Neural cell (in vitro differentiated cells): ENCODE data around the gene MIOS. TPM values are rescaled to one million over a fixed set of nuclear protein-coding genes. Genes with fewer than 3 reads are reported as not detected.

Experiments
- H2AFZ ChIP-seq: fragments of 200-600, 300-800 bp; sonication (generic), shearing (Covaris generic); 2 replicates; pipeline ENCODE4 v1.6.0; 2014; ENCODE audit warnings: low read depth, mild to moderate bottlenecking, antibody characterized with exemption, low read length, moderate library complexity
- H3F3A ChIP-seq: fragments of 200-600 bp; shearing (Covaris generic); 2 replicates; pipeline ENCODE4 v1.6.1; 2016; ENCODE audit warnings: mild to moderate bottlenecking, moderate library complexity, mixed read lengths, antibody characterized with exemption, low read length; ENCODE audit not compliant: insufficient read depth, poor library complexity, severe bottlenecking
- H3K27ac ChIP-seq: fragments of 200-600, 300-800 bp; sonication (generic), shearing (Covaris generic); 2 replicates; pipeline ENCODE4 v1.5.1; 2014; ENCODE audit warnings: mild to moderate bottlenecking, low read length, moderate library complexity
- H3K27me3 ChIP-seq: fragments of 300-800, 200-600 bp; sonication (generic), shearing (Covaris generic); 2 replicates; pipeline ENCODE4 v1.6.0; 2014; ENCODE audit warnings: mild to moderate bottlenecking, low read depth, low read length, moderate library complexity; ENCODE audit not compliant: insufficient read depth
- H3K36me3 ChIP-seq: fragments of 300-800, 200-600 bp; sonication (generic), shearing (Covaris generic); 2 replicates; pipeline ENCODE4 v1.5.1; 2014; ENCODE audit warnings: mild to moderate bottlenecking, antibody characterized with exemption, low read length, moderate library complexity; ENCODE audit not compliant: insufficient read depth
- H3K4me2 ChIP-seq: fragments of 300-800, 200-600 bp; sonication (generic), shearing (Covaris generic); 2 replicates; pipeline ENCODE4 v1.6.0; 2014; ENCODE audit warnings: mild to moderate bottlenecking, low read length
- H3K4me3 ChIP-seq: fragments of 300-800, 200-600 bp; sonication (generic), shearing (Covaris generic); 2 replicates; pipeline ENCODE4 v1.5.1; 2014; ENCODE audit warnings: mild to moderate bottlenecking, low read length, moderate library complexity
- H3K79me2 ChIP-seq: fragments of 200-600 bp; shearing (Covaris generic); replicated peaks from 2 replicates; pipeline ENCODE4 v1.6.0; 2014; ENCODE audit warnings: mild to moderate bottlenecking, low read length, moderate library complexity; ENCODE audit not compliant: insufficient read depth
- H3K9ac ChIP-seq: fragments of 300-800, 200-600 bp; sonication (generic), shearing (Covaris generic); 2 replicates; pipeline ENCODE4 v1.6.1; 2016; ENCODE audit warnings: mild to moderate bottlenecking, low read length, mixed read lengths
- H3K9me2 ChIP-seq: fragments of 200-600 bp; shearing (Covaris generic); 2 replicates; pipeline ENCODE4 v1.6.1; 2016; ENCODE audit warnings: mild to moderate bottlenecking, low read length, mixed read lengths; ENCODE audit not compliant: insufficient read depth
- H3K9me3 ChIP-seq: fragments of 200-600, 300-800 bp; sonication (generic), shearing (Covaris generic); 2 replicates; pipeline ENCODE4 v1.6.1; 2016; ENCODE audit warnings: mild to moderate bottlenecking, mixed run types, low read length, moderate library complexity, mixed read lengths
- H4K20me1 ChIP-seq: fragments of 200-600 bp; shearing (Covaris generic); 2 replicates; pipeline ENCODE4 v1.6.1; 2016; ENCODE audit warnings: mild to moderate bottlenecking, mixed run types; ENCODE audit not compliant: insufficient read depth
- CTCF ChIP-seq: fragments of 450-650 bp; IDR thresholded peaks from 2 replicates; pipeline ENCODE4 v1.5.1; 2014; ENCODE audit warnings: antibody characterized with exemption, mild to moderate bottlenecking, moderate library complexity; ENCODE audit not compliant: poor library complexity, severe bottlenecking
- EP300 ChIP-seq: fragments of 450-650 bp; conservative IDR thresholded peaks from 2 replicates; pipeline ENCODE4 v1.6.1; 2014; ENCODE audit warnings: antibody characterized with exemption, mild to moderate bottlenecking, moderate library complexity; ENCODE audit not compliant: poor library complexity, severe bottlenecking
- EZH2 ChIP-seq: fragments of 200-600, 300-800 bp; shearing (Covaris generic), sonication (generic); IDR thresholded peaks from 2 replicates; pipeline ENCODE4 v1.6.1; 2014; ENCODE audit warnings: antibody characterized with exemption, low read length, borderline replicate concordance, mild to moderate bottlenecking; ENCODE audit not compliant: insufficient read depth, poor library complexity, severe bottlenecking
- MXI1 ChIP-seq: fragments of 450-650 bp; conservative IDR thresholded peaks from 2 replicates; pipeline ENCODE4 v1.6.1; 2014; ENCODE audit warnings: antibody characterized with exemption, mild to moderate bottlenecking; ENCODE audit not compliant: poor library complexity, severe bottlenecking
- POLR2AphosphoS5 ChIP-seq: IDR thresholded peaks from 2 replicates; pipeline ENCODE4 v1.6.1; 2012
- RAD21 ChIP-seq: fragments of 450-650 bp; conservative IDR thresholded peaks from 2 replicates; pipeline ENCODE4 v1.6.1; 2014; ENCODE audit warnings: antibody characterized with exemption, mild to moderate bottlenecking, moderate library complexity
- SMC3 ChIP-seq: fragments of 450-650 bp; conservative IDR thresholded peaks from 2 replicates; pipeline ENCODE4 v1.6.1; 2014; ENCODE audit warnings: antibody characterized with exemption, mild to moderate bottlenecking, moderate library complexity; ENCODE audit not compliant: poor library complexity
- TAF1 ChIP-seq: IDR thresholded peaks from 2 replicates; pipeline ENCODE4 v1.6.1; 2012; ENCODE audit warnings: low read depth
- polyA plus RNA-seq: library from polyadenylated mRNA; depleted of rRNA; stranded (reverse); fragments of >200 nt; gene quantifications from 2 replicates; pipeline ENCODE4 v1.2.3, GENCODE V29; 2014
- TF ChIP-seq, protein P1 (sequence below): IDR thresholded peaks from 2 replicates; pipeline ENCODE4 v1.6.1; 2012; ENCODE audit warnings: borderline replicate concordance

The MIOS gene
- polyA plus RNA-seq, 1 donor from 2014 or later, result 52.2 TPM

GRCh38 chr7:7630626-7631329 is 64.1 kb downstream of the MIOS start:
- no peaks in the 10 kb centered on the region for H3K79me2 ChIP-seq
- no peaks in the 10 kb centered on the region for H3K9me3 ChIP-seq
- H3K4me2 ChIP-seq, result no peak overlapping the region
- H3K27me3 ChIP-seq, result no peaks in the 10 kb centered on the region
- H3K36me3 ChIP-seq, result no peaks in the 10 kb centered on the region
- H4K20me1 ChIP-seq, result no peaks in the 10 kb centered on the region
- no peak overlapping the region for H3K27ac ChIP-seq
- no peak overlapping the region for H3K4me3 ChIP-seq
- no peaks in the 10 kb centered on the region for H3F3A ChIP-seq
- no peak overlapping the region for H3K9ac ChIP-seq
- H2AFZ ChIP-seq, result no peak overlapping the region
- TF ChIP-seq MXI1 (no peak), RAD21 (no peak), POLR2AphosphoS5 (no peak), EP300 (no peak), EZH2 (no peak), TAF1 (no peak), SMC3 (no peak), CTCF (no peak)
- TF ChIP-seq, protein P1, sequence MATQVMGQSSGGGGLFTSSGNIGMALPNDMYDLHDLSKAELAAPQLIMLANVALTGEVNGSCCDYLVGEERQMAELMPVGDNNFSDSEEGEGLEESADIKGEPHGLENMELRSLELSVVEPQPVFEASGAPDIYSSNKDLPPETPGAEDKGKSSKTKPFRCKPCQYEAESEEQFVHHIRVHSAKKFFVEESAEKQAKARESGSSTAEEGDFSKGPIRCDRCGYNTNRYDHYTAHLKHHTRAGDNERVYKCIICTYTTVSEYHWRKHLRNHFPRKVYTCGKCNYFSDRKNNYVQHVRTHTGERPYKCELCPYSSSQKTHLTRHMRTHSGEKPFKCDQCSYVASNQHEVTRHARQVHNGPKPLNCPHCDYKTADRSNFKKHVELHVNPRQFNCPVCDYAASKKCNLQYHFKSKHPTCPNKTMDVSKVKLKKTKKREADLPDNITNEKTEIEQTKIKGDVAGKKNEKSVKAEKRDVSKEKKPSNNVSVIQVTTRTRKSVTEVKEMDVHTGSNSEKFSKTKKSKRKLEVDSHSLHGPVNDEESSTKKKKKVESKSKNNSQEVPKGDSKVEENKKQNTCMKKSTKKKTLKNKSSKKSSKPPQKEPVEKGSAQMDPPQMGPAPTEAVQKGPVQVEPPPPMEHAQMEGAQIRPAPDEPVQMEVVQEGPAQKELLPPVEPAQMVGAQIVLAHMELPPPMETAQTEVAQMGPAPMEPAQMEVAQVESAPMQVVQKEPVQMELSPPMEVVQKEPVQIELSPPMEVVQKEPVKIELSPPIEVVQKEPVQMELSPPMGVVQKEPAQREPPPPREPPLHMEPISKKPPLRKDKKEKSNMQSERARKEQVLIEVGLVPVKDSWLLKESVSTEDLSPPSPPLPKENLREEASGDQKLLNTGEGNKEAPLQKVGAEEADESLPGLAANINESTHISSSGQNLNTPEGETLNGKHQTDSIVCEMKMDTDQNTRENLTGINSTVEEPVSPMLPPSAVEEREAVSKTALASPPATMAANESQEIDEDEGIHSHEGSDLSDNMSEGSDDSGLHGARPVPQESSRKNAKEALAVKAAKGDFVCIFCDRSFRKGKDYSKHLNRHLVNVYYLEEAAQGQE, result no peak
- no peaks in the 10 kb centered on the region for H3K9me2 ChIP-seq

- H3F3A ChIP-seq, result no peaks in the 10 kb centered on the region
- H3K9me3 ChIP-seq, result no peaks in the 10 kb centered on the region
- peak overlapping the region; percentile 63 for H3K27ac ChIP-seq
- peak overlapping the region; percentile 90 for H2AFZ ChIP-seq
- H3K27me3 ChIP-seq, result no peaks in the 10 kb centered on the region
- peak overlapping the region; percentile 70 for H3K9ac ChIP-seq
- H3K36me3 ChIP-seq, result no peaks in the 10 kb centered on the region
- H3K9me2 ChIP-seq, result no peaks in the 10 kb centered on the region
- H3K79me2 ChIP-seq, result peaks cover 4% of the 10 kb centered on the region
- TF ChIP-seq, protein P1, result no peak
- TF ChIP-seq POLR2AphosphoS5 (no peak), TAF1 (no peak), SMC3 (no peak), EP300 (no peak), MXI1 (no peak), CTCF (no peak), EZH2 (no peak), RAD21 (no peak)
- H3K4me2 ChIP-seq, result peak overlapping the region; percentile 87
- H3K4me3 ChIP-seq, result peak overlapping the region; percentile 80
- no peaks in the 10 kb centered on the region for H4K20me1 ChIP-seq
Observed at GRCh38 chr7:7639421-7639820, 72.7 kb downstream of the MIOS start.
